SH-SY5Y (cell line): ENCODE data around the gene MRPL43.

Source experiments
- GATA2 ChIP-seq: IDR thresholded peaks from 2 replicates; pipeline ENCODE4 v1.6.1; 2011; ENCODE audit warnings: mild to moderate bottlenecking, low read depth, low read length
- GATA3 ChIP-seq: IDR thresholded peaks from 2 replicates; pipeline ENCODE4 v1.6.1; 2011; ENCODE audit warnings: low read depth, mild to moderate bottlenecking, low read length, moderate library complexity

DNA sequence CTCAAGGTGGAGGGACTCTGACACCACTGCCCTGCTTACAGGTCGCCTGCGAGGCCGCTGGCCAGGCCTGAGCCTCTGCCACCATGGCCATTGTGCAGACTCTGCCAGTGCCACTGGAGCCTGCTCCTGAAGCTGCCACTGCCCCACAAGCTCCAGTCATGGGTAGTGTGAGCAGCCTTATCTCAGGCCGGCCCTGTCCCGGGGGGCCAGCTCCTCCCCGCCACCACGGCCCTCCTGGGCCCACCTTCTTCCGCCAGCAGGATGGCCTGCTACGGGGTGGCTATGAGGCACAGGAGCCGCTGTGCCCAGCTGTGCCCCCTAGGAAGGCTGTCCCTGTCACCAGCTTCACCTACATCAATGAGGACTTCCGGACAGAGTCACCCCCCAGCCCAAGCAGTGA lies 15.2 kb upstream of the MRPL43 start:
- TF ChIP-seq GATA2: no peak
- no peak for TF ChIP-seq GATA3
